ENCODE data around the gene SLX1B.
"Not testable (repeated sequence)": the region's sequence is repeated elsewhere in the genome, so short reads cannot be mapped to it uniquely, and the experiment has no call there.

The SLX1B gene

GRCh38 chr16:29454269-29454668 is at the start of gene SLX1B, which contains the start of gene BOLA2:
SLX1B (plus strand) TSS chr16:29454533.
BOLA2 (minus strand) TSS chr16:29454351; CDS start chr16:29454253, 98 bp downstream.
- in situ Hi-C loops (cut with MboI; ENCODE audit: low sequenced_read_pairs), result not testable (repeated sequence)

- in situ Hi-C loops (cut with MboI; ENCODE audit: low sequenced_read_pairs), result not testable (repeated sequence)
Measured at GRCh38 chr16:29405249-29405648, 49.1 kb upstream of the SLX1B start.

GRCh38 chr16:29423587-29423986 is 30.7 kb upstream of the SLX1B start:
- in situ Hi-C loops (cut with MboI; ENCODE audit: low sequenced_read_pairs), result not testable (repeated sequence)

GRCh38 chr16:29425390-29425789 is 28.9 kb upstream of the SLX1B start:
- in situ Hi-C loops (cut with MboI; ENCODE audit: low sequenced_read_pairs), result not testable (repeated sequence)

- in situ Hi-C loops (cut with MboI; ENCODE audit: low sequenced_read_pairs), result not testable (repeated sequence)
Measured at GRCh38 chr16:29453754-29454153, 579 bp upstream of the SLX1B start.

- in situ Hi-C loops (cut with MboI; ENCODE audit: low sequenced_read_pairs), result not testable (repeated sequence)
Measured at GRCh38 chr16:29454828-29455227, 495 bp downstream of the SLX1B start.

- in situ Hi-C loops (cut with MboI; ENCODE audit: low sequenced_read_pairs), result not testable (repeated sequence)
Measured at GRCh38 chr16:29457660-29458059, 3.3 kb downstream of the SLX1B start.

GRCh38 chr16:29459706-29460646 is 5.6 kb downstream of the SLX1B start, which contains the start of gene SULT1A4:
SULT1A4 (plus strand) TSS chr16:29459913; CDS start chr16:29461386, 1,473 bp downstream.
- in situ Hi-C loops (cut with MboI; ENCODE audit: low sequenced_read_pairs), result not testable (repeated sequence)

- in situ Hi-C loops (cut with MboI; ENCODE audit: low sequenced_read_pairs), result not testable (repeated sequence)
Measured at GRCh38 chr16:29460647-29461030, 6.3 kb downstream of the SLX1B start.

GRCh38 chr16:29465985-29466824 is 11.9 kb downstream of the SLX1B start:
- in situ Hi-C loops (cut with MboI; ENCODE audit: low sequenced_read_pairs), result not testable (repeated sequence)

GRCh38 chr16:29466904-29467303 is 12.6 kb downstream of the SLX1B start:
- in situ Hi-C loops (cut with MboI; ENCODE audit: low sequenced_read_pairs), result not testable (repeated sequence)

GRCh38 chr16:29467654-29468366 is 13.5 kb downstream of the SLX1B start:
- in situ Hi-C loops (cut with MboI; ENCODE audit: low sequenced_read_pairs), result not testable (repeated sequence)

GRCh38 chr16:29469660-29470059 is 15.3 kb downstream of the SLX1B start:
- in situ Hi-C loops (cut with MboI; ENCODE audit: low sequenced_read_pairs), result not testable (repeated sequence)

GRCh38 chr16:29472065-29472464 is 17.7 kb downstream of the SLX1B start:
- in situ Hi-C loops (cut with MboI; ENCODE audit: low sequenced_read_pairs), result not testable (repeated sequence)

GRCh38 chr16:29482276-29482675 is 27.9 kb downstream of the SLX1B start:
- in situ Hi-C loops (cut with MboI; ENCODE audit: low sequenced_read_pairs), result not testable (repeated sequence)

- in situ Hi-C loops (cut with MboI; ENCODE audit: low sequenced_read_pairs), result not testable (repeated sequence)
Measured at GRCh38 chr16:29506308-29506707, 52.0 kb downstream of the SLX1B start, which contains the start of gene NPIPB12. NPIPB12 (minus strand) TSS chr16:29506408.

Data from HL-60/S4 treated with retinoic acid at 250 ng/mL for 4 days and 3 days (cell line).